RWPE2 (cell line): ENCODE results near the gene SMYD4.

Experiments used
- ATAC-seq: fragments of 200-7000 bp; cut with Tn5 transposase; 3 replicates; pipeline ENCODE4 v1.9.1; 2021; ENCODE audit warnings: low read depth
- DNase-seq: peaks from one replicate; pipeline ENCODE4 v3.0.0-alpha.2; 2020; ENCODE audit warnings: low spot score
- H3K27ac ChIP-seq: fragments of 450-650 bp; 2 replicates; pipeline ENCODE4 v1.5.1; 2017; ENCODE audit warnings: mild to moderate bottlenecking; ENCODE audit not compliant: poor library complexity, severe bottlenecking
- H3K27me3 ChIP-seq: fragments of 250-450 bp; sonication (Bioruptor Pico); 2 replicates; pipeline ENCODE4 v1.5.1; 2021; ENCODE audit warnings: mild to moderate bottlenecking, moderate library complexity; ENCODE audit not compliant: insufficient read depth, poor library complexity, severe bottlenecking
- H3K36me3 ChIP-seq: fragments of 250-450 bp; sonication (Bioruptor Pico); 2 replicates; pipeline ENCODE4 v1.5.1; 2020; ENCODE audit warnings: low read depth, mild to moderate bottlenecking, moderate library complexity
- H3K4me1 ChIP-seq: fragments of 250-450 bp; sonication (Bioruptor Pico); 2 replicates; pipeline ENCODE4 v1.5.1; 2021; ENCODE audit warnings: mild to moderate bottlenecking, moderate library complexity; ENCODE audit not compliant: insufficient read depth, poor library complexity, severe bottlenecking
- H3K4me3 ChIP-seq: fragments of 250-450 bp; sonication (Bioruptor Pico); 2 replicates; pipeline ENCODE4 v1.5.1; 2021; ENCODE audit warnings: mild to moderate bottlenecking, moderate library complexity; ENCODE audit not compliant: severe bottlenecking
- H3K9me3 ChIP-seq: fragments of 250-450 bp; sonication (Bioruptor Pico); 2 replicates; pipeline ENCODE4 v1.5.1; 2021; ENCODE audit warnings: mild to moderate bottlenecking, moderate library complexity; ENCODE audit not compliant: severe bottlenecking
- TF ChIP-seq, protein P1 (sequence below): fragments of 450-650 bp; IDR thresholded peaks from one replicate; pipeline ENCODE4 v1.5.1; 2017; ENCODE audit warnings: mild to moderate bottlenecking, moderate library complexity; ENCODE audit not compliant: poor library complexity, severe bottlenecking

The SMYD4 gene

DNA sequence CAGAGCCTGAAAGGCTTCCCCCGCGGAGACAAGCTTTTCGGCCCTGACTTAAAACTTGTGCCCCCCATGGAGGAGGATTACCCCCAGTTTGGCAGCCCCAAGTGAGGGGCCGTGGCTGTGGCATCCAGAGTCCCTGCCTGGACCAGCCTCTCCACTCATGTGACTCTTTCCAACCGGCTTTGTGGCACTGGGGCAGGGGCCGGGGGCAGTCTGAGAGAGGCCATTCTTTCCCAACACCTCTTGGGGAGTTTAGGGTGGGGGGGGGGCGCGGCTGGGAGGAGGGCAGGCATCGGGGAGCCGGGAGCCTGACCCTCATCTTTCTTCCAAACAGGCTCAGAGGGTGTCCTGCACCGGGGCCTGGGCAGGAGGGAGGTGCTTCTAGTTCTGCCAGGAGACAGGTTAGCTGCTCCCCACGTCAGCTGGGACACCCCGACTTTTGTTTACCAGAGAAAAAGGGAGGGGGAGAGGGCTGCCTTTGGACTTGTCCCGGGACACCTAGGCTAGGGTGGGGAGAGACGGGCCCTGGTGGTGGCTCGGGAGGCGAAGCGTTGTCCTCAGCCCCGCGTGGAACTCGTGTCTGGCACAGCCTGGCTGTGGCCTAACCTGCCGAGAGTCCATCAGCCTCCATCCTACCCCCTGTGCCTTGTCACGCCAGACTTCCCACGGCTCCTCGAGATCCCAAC, 75.1 kb downstream of the SMYD4 start:
- no peaks in the 10 kb centered on the region for H3K9me3 ChIP-seq
- TF ChIP-seq, protein P1, sequence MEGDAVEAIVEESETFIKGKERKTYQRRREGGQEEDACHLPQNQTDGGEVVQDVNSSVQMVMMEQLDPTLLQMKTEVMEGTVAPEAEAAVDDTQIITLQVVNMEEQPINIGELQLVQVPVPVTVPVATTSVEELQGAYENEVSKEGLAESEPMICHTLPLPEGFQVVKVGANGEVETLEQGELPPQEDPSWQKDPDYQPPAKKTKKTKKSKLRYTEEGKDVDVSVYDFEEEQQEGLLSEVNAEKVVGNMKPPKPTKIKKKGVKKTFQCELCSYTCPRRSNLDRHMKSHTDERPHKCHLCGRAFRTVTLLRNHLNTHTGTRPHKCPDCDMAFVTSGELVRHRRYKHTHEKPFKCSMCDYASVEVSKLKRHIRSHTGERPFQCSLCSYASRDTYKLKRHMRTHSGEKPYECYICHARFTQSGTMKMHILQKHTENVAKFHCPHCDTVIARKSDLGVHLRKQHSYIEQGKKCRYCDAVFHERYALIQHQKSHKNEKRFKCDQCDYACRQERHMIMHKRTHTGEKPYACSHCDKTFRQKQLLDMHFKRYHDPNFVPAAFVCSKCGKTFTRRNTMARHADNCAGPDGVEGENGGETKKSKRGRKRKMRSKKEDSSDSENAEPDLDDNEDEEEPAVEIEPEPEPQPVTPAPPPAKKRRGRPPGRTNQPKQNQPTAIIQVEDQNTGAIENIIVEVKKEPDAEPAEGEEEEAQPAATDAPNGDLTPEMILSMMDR = no peak
- H3K4me3 ChIP-seq = no peak overlapping the region
- peaks cover 18% of the 10 kb centered on the region for H3K4me1 ChIP-seq
- DNase-seq (no peak), ATAC-seq (no peak)
- H3K36me3 ChIP-seq = no peaks in the 10 kb centered on the region
- no peaks in the 10 kb centered on the region for H3K27me3 ChIP-seq
- no peak overlapping the region for H3K27ac ChIP-seq

DNA sequence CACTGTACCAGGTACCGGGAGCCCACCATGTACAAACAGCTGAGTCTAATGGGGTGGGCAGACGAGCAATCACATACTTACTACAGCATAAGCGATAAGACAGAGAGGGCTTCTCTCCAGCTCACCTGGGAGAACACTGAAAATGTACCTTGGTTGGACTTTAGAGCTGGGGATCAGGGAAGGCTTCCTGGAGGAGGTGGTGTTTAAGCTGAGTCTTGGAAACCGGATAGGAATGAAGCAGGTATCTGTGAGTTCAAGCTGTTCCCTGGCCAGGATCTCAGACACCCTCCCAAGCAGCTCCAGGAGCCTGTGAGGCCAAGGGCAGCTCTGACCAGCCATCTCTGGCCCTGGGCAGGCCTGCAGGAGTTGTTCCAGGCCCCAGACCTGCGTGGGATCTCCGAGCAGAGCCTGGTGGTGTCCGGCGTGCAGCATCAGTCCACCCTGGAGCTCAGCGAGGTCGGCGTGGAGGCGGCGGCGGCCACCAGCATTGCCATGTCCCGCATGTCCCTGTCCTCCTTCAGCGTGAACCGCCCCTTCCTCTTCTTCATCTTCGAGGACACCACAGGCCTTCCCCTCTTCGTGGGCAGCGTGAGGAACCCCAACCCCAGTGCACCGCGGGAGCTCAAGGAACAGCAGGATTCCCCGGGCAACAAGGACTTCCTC, 75.8 kb downstream of the SMYD4 start:
- no peaks in the 10 kb centered on the region for H3K9me3 ChIP-seq
- no peak for ATAC-seq
- H3K27me3 ChIP-seq = no peaks in the 10 kb centered on the region
- DNase-seq = no peak
- H3K4me3 ChIP-seq = no peak overlapping the region
- no peaks in the 10 kb centered on the region for H3K36me3 ChIP-seq
- peaks cover 13% of the 10 kb centered on the region for H3K4me1 ChIP-seq
- no peak overlapping the region for H3K27ac ChIP-seq
- TF ChIP-seq, protein P1 = no peak

- Histone ChIP-seq H3K27ac (peak overlapping the region; percentile 64), H3K4me1 (peaks cover 13% of the 10 kb centered on the region), H3K27me3 (no peaks in the 10 kb centered on the region), H3K4me3 (peak overlapping the region; percentile 9), H3K9me3 (no peaks in the 10 kb centered on the region), H3K36me3 (no peaks in the 10 kb centered on the region)
- peak; percentile 88 for ATAC-seq
- DNase-seq = peak; percentile 66
- TF ChIP-seq, protein P1 = no peak
Measured at GRCh38 chr17:1752425-1753262, 77.1 kb downstream of the SMYD4 start.

DNA sequence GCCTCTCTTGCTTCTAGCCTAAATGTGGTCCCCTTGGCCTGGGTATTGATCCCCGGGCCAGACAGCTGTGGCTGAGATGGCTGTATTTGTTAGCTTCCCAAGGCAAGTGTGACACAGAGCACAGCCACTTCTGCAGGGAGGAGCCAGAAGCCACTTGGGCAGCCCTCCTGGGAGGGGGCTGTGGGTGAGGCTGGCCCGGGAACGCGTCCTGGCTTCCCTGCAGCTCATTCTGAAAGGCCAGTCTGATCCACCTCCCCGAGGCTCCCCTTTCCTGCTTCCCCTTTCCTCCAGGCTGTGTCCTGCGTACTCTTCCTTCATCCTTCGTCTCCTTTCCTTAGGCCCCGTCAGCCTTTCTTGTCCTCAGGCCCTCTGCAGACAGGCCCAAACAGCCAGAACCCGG, 79.1 kb downstream of the SMYD4 start:
- no peaks in the 10 kb centered on the region for H3K36me3 ChIP-seq
- ATAC-seq (no peak), DNase-seq (no peak)
- H3K4me1 ChIP-seq = peaks cover 13% of the 10 kb centered on the region
- H3K27me3 ChIP-seq = no peaks in the 10 kb centered on the region
- TF ChIP-seq, protein P1 = no peak
- H3K27ac ChIP-seq = no peak overlapping the region
- H3K4me3 ChIP-seq = no peak overlapping the region
- no peaks in the 10 kb centered on the region for H3K9me3 ChIP-seq
